Activated T-helper 1 cell treated with anti-CD3 and anti-CD28 coated beads, Interleukin-12 subunit alpha, Interleukin-12 subunit beta, Interleukin-2, Interleukin-4 antibody, amounts not matched to agents 30 ng/mL and 10 ng/mL and 1 ng/mL, durations not matched to agents 14 hours and 24 hours and 36 hours (primary cell): ENCODE results near the gene SYT1. TPM values are rescaled to one million over a fixed set of nuclear protein-coding genes. Genes with fewer than 3 reads are reported as not detected.
"Not testable (repeated sequence)": the region's sequence is repeated elsewhere in the genome, so short reads cannot be mapped to it uniquely, and the experiment has no call there.

ENCODE experiments used
- DNase-seq: peaks from one replicate; pipeline ENCODE4 v3.0.0; 2021; ENCODE audit warnings: low spot score
- H3K27ac Mint-ChIP-seq: one replicate; pipeline ENCODE4 v1.8.0; 2021; ENCODE audit warnings: mild to moderate bottlenecking, mixed read lengths
- H3K27me3 Mint-ChIP-seq: one replicate; pipeline ENCODE4 v1.8.0; 2022; ENCODE audit warnings: mild to moderate bottlenecking, moderate library complexity, mixed read lengths; ENCODE audit not compliant: insufficient read depth
- H3K36me3 Mint-ChIP-seq: one replicate; pipeline ENCODE4 v1.8.0; 2021; ENCODE audit warnings: low read depth, mixed read lengths
- H3K4me1 Mint-ChIP-seq: one replicate; pipeline ENCODE4 v1.8.0; 2021; ENCODE audit warnings: low read depth, mixed read lengths
- H3K4me3 Mint-ChIP-seq: one replicate; pipeline ENCODE4 v1.8.0; 2021; ENCODE audit warnings: mild to moderate bottlenecking, moderate library complexity, mixed read lengths
- H3K9me3 Mint-ChIP-seq: one replicate; pipeline ENCODE4 v1.8.0; 2021; ENCODE audit warnings: mixed read lengths
- intact Hi-C: fragments of 100-400 bp; cut with micrococcal nuclease; formaldehyde crosslinking; loops from one replicate; pipeline ENCODE4 v1.15.1; 2024
- total RNA-seq: library from RNA; stranded (reverse); gene quantifications from 2 replicates; pipeline ENCODE4 v1.2.3, GENCODE V29; 2022

SYT1 gene
- total RNA-seq, 1 donor from 2014 or later: not detected

DNA sequence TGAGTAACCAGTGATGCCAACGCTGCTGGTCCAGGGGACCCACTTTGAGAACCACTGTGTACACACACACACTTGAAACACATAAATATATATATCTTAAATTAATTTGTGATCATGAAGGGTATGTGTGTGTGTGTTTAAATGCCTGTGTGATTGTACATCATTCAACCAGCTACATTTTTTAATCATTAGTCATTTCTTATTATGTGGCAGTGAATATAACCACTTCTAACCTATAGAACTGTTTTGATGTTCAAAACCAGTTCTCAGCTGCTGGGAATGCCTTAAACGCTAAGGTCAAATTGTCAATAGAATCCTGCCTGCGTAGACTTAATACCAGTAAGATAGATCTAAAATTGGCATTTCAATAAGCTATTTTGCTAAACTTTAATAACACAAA is 330.0 kb downstream of the SYT1 start:
- intact Hi-C loops: no loop called here
- Mint-ChIP-seq H3K27me3 (no peaks in the 10 kb centered on the region), H3K27ac (no peak overlapping the region), H3K9me3 (peaks cover 3% of the 10 kb centered on the region), H3K36me3 (no peaks in the 10 kb centered on the region), H3K4me3 (no peak overlapping the region), H3K4me1 (no peaks in the 10 kb centered on the region)
- DNase-seq: no peak

DNA sequence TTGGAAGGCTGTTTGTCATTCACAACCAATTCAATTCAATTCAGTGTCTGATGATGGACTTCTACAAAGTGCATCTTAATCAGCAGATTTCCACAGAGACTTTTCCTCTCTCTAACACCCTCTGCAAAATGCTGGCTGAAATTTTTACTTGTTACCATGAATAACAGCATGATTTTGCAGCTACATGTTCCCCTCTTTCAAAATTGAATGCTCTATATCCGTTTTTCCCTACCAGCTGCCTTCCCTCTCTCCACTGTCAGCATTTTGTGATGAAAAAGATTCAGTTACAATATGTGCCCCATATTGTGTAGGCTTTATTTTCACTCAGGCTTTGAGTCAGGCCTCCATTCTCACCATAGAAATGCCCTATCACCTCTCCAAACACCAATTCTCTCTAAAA is 334.6 kb downstream of the SYT1 start:
- Mint-ChIP-seq H3K36me3 (no peaks in the 10 kb centered on the region), H3K4me3 (no peak overlapping the region), H3K27me3 (no peaks in the 10 kb centered on the region), H3K4me1 (no peaks in the 10 kb centered on the region), H3K9me3 (no peaks in the 10 kb centered on the region), H3K27ac (no peak overlapping the region)
- DNase-seq: no peak
- intact Hi-C loops: no loop called here

DNA sequence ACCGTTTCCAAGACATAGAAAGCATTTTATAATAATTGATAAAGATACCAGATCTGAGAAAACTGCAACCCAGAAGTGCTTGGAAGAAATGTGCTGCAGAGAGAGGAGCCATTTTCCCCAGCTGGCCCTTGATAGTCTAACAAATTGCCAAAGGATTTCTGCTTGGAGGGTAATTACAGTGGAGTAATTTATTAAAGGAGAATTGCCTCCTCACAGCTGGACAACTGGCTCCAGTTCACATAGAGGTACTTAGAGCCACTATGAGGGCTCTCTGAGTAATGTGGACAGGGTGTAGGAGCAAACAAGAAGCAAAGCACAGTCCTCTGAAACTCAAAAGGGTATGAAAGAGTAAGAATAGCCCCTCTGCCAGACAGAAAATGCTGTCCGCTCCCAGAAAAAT is 335.6 kb downstream of the SYT1 start:
- intact Hi-C loops: no loop called here
- no peaks in the 10 kb centered on the region for H3K4me1 Mint-ChIP-seq
- H3K27me3 Mint-ChIP-seq: no peaks in the 10 kb centered on the region
- H3K27ac Mint-ChIP-seq: no peak overlapping the region
- H3K4me3 Mint-ChIP-seq: no peak overlapping the region
- no peaks in the 10 kb centered on the region for H3K9me3 Mint-ChIP-seq
- H3K36me3 Mint-ChIP-seq: no peaks in the 10 kb centered on the region
- DNase-seq: no peak

DNA sequence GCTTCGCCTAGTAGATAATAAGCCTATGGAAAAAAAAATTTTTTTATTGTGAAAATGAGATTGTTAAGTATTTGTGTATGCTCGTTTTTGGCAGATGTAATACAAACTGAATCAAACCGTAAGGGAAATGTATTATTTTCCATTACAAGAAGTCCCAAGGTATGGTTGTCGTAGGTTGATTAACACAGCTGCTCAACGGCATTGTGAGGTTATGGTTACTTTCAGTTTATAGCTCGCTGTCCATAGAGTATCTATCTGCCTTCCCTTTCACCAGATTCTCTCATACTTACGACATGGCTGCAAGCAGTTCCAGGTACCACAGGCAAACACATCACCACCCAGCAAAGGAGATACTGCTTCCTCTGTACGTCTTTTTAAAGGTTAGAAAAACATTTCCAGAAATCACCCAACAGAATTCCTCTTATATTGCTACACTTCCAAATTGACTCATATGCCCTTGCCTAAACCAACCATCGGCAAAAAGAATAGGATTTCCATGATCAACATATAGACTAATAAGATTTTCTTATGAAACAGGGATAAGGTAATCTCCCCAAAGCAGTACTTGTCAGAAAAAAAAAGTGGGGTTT is 338.6 kb downstream of the SYT1 start:
- no peaks in the 10 kb centered on the region for H3K4me1 Mint-ChIP-seq
- H3K36me3 Mint-ChIP-seq: no peaks in the 10 kb centered on the region
- DNase-seq: no peak
- intact Hi-C loops: no loop called here
- H3K27me3 Mint-ChIP-seq: no peaks in the 10 kb centered on the region
- no peak overlapping the region for H3K27ac Mint-ChIP-seq
- no peak overlapping the region for H3K4me3 Mint-ChIP-seq
- no peaks in the 10 kb centered on the region for H3K9me3 Mint-ChIP-seq

DNA sequence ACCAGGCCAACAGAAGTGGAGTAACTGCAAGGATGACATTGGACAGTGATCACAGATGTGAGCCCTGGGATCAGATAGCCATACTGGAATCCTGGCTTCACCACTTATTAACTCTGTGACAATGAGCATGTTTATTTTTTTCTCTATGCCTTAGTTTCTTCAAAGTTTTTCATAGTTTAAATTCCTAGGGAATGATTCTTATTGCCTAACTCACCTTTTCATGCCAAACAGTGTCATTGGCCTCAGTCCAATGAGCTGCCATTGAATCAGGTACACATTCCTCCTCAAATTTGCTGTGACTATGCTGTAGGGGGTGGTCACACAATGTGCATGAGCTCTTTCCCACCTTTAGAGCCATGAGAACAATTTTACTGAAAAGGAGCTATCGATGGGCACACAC is 342.3 kb downstream of the SYT1 start:
- Mint-ChIP-seq H3K4me3 (no peak overlapping the region), H3K9me3 (peaks cover 3% of the 10 kb centered on the region), H3K36me3 (no peaks in the 10 kb centered on the region), H3K27me3 (no peaks in the 10 kb centered on the region), H3K4me1 (no peaks in the 10 kb centered on the region), H3K27ac (no peak overlapping the region)
- intact Hi-C loops: no loop called here
- no peak for DNase-seq

DNA sequence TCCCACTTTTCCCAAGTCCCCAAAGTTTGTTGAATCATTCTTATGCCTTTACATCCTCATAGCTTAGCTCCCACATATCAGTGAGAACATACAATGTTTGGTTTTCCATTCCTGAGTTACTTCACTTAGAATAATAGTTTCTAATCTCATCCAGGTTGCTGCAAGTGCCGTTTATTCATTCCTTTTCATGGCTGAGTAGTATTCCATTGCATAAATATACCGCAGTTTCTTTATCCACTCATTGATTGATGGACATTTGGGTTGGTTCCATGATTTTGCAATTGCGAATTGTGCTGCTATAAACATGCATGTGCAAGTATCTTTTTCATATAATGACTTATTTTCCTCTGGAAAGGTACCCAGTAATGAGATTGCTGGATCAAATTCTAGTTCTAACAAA is 345.8 kb downstream of the SYT1 start:
- H3K4me1 Mint-ChIP-seq, H3K36me3 Mint-ChIP-seq, H3K27me3 Mint-ChIP-seq: not testable (repeated sequence)

DNA sequence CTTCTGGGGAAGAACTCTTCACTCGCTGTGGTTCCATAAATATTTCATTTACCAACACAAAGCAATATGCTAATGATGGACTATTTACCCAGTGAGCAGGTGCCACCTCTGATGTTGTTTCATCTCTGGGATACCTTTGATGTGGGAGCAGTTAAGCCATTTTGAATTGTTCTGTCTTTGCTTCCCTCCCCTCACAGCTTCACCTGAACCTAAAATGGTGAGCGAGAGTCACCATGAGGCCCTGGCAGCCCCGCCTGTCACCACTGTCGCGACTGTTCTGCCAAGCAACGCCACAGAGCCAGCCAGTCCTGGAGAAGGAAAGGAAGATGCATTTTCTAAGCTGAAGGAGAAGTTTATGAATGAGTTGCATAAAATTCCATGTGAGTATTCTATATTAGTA is 352.7 kb downstream of the SYT1 start:
- no peak overlapping the region for H3K27ac Mint-ChIP-seq
- intact Hi-C loops: no loop called here
- H3K36me3 Mint-ChIP-seq: no peaks in the 10 kb centered on the region
- no peak for DNase-seq
- no peak overlapping the region for H3K4me3 Mint-ChIP-seq
- no peaks in the 10 kb centered on the region for H3K9me3 Mint-ChIP-seq
- H3K27me3 Mint-ChIP-seq: no peaks in the 10 kb centered on the region
- no peaks in the 10 kb centered on the region for H3K4me1 Mint-ChIP-seq

More for the DNA sequence above, 345.8 kb downstream of the SYT1 start:
- DNase-seq, H3K4me3 Mint-ChIP-seq, H3K27ac Mint-ChIP-seq, H3K9me3 Mint-ChIP-seq, intact Hi-C loops: not testable (repeated sequence)

DNA sequence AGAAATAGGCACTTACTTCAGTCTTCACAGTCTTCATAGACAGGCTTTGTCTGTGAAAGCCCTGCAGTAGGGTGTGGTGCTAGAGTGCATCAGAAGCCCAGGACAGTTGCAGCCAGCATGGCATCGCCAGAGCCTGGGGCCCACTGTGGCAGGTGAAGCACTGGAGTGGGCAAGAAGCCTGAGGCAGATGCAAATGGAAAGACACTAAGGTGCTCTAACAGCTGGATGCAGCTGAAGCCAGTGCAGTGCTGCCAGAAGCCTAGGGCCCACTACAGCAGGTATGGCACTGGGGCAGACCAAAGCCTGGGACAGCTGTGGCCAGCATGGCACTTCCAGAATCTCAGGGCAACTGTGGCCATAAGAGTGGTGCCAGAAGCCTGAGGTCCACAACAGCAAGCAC is 358.6 kb downstream of the SYT1 start:
- Mint-ChIP-seq H3K4me3 (no peak overlapping the region), H3K4me1 (no peaks in the 10 kb centered on the region), H3K27me3 (no peaks in the 10 kb centered on the region), H3K36me3 (no peaks in the 10 kb centered on the region), H3K27ac (no peak overlapping the region), H3K9me3 (peaks cover 8% of the 10 kb centered on the region)
- DNase-seq: no peak
- intact Hi-C loops: no loop called here

DNA sequence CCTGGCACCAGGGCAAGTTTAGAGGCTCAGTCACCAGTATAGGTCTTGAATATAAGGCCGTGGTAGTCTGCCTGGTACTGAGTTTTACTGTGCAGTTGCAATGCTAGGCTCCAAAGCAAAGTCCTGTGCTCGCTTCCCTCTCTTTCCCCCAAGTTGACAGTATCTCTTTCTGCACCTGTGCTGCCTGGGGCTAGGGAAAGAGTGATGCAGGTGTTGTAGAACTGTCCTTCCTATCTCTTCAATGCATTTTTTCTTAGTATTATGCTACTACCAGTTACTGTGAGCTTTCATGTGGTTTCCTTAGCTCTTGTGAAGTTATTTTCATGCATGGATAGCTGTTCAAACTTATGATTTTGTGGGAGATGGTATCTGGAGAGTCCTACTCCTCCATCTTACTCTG is 359.2 kb downstream of the SYT1 start:
- Mint-ChIP-seq H3K27me3 (no peaks in the 10 kb centered on the region), H3K36me3 (no peaks in the 10 kb centered on the region), H3K27ac (no peak overlapping the region), H3K9me3 (peaks cover 8% of the 10 kb centered on the region), H3K4me1 (no peaks in the 10 kb centered on the region), H3K4me3 (no peak overlapping the region)
- intact Hi-C loops: no loop called here
- no peak for DNase-seq

DNA sequence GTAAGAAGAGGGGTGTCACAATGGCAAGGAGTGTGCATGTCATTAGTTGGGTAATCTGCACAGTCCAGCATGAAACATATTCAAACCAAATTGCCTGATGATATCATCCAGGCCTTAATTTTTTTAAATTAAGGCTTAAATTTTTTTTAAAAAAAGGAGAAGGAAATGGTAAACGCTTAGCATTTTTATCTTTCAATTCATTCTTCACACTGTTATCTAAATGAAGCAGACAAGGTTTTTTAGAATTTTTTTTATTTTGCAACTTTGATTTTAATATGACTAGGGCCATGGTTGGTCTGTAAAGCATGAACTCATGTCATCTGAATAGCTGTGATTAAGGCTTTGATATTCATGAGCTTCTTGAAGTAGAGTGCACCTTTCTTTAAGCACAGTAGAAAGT is 362.5 kb downstream of the SYT1 start:
- H3K4me3 Mint-ChIP-seq: no peak overlapping the region
- no peak overlapping the region for H3K27ac Mint-ChIP-seq
- H3K36me3 Mint-ChIP-seq: no peaks in the 10 kb centered on the region
- H3K27me3 Mint-ChIP-seq: no peaks in the 10 kb centered on the region
- no peaks in the 10 kb centered on the region for H3K4me1 Mint-ChIP-seq
- intact Hi-C loops: no loop called here
- no peak for DNase-seq
- H3K9me3 Mint-ChIP-seq: peaks cover 8% of the 10 kb centered on the region

DNA sequence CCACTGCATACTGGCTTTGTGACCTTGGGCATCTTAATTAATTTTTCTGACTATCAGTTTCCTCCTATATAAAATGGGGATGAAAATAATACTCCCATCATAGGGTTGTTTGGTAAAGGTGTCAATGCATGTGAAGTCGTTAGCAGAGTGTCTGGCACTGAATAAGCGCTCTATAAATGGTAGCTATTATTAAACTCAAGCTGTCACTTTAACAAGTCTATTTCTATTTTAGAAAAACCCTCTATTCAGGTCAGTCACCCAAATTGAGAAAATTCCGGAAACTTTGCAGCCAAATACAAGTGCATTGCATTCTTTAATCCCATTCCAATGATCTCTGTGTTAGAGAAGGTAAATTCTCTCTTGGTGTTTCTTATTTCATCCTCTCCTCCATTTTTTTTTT is 363.1 kb downstream of the SYT1 start:
- Mint-ChIP-seq H3K36me3 (no peaks in the 10 kb centered on the region), H3K27ac (no peak overlapping the region), H3K4me3 (no peak overlapping the region), H3K9me3 (peaks cover 5% of the 10 kb centered on the region), H3K4me1 (no peaks in the 10 kb centered on the region), H3K27me3 (no peaks in the 10 kb centered on the region)
- no peak for DNase-seq
- intact Hi-C loops: no loop called here

DNA sequence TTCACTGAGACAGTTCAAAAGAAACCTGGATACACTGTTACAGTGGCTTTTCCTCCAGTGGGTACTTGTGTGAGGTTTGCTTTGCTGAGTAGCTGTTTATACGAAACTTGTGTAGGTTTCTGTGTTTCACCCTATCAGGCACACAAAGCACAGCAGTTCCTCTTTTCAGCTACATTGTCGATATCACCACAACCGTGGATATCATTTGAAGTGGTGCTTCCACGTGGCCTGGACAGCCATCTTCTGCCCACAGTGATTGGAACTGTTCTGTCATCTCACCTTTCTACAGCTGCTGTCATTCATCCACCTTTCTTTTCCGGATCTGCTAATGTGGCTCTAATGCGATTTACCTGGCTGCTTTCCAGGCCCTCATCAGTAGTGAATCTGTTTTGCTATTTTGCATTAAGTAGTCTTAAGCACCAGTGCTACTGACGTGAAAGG is 368.8 kb downstream of the SYT1 start:
- no peaks in the 10 kb centered on the region for H3K27me3 Mint-ChIP-seq
- H3K4me3 Mint-ChIP-seq: no peak overlapping the region
- no peaks in the 10 kb centered on the region for H3K4me1 Mint-ChIP-seq
- intact Hi-C loops: no loop called here
- H3K27ac Mint-ChIP-seq: no peak overlapping the region
- H3K9me3 Mint-ChIP-seq: no peaks in the 10 kb centered on the region
- no peaks in the 10 kb centered on the region for H3K36me3 Mint-ChIP-seq
- no peak for DNase-seq

DNA sequence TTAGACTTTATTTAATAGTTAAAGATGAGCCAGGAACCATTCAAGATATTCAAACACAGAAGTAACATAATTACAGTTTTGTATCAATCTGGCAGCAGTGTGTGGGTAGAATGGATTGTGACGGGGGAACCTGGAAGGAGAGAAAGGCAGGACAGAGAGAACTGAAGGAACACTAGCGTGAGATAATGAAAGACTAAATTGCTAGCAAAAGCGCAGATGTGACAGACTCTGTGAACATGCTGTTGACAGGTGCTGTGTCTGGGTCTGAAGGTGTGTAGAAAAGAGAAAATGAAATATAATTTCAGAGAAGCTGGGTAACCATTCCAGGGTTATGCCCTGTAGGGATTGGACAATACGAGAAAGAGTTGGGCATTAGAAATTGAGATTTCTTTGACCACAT is 372.3 kb downstream of the SYT1 start:
- Mint-ChIP-seq H3K4me1 (no peaks in the 10 kb centered on the region), H3K27me3 (no peaks in the 10 kb centered on the region), H3K36me3 (no peaks in the 10 kb centered on the region), H3K27ac (no peak overlapping the region), H3K9me3 (no peaks in the 10 kb centered on the region), H3K4me3 (no peak overlapping the region)
- no peak for DNase-seq
- intact Hi-C loops: no loop called here

DNA sequence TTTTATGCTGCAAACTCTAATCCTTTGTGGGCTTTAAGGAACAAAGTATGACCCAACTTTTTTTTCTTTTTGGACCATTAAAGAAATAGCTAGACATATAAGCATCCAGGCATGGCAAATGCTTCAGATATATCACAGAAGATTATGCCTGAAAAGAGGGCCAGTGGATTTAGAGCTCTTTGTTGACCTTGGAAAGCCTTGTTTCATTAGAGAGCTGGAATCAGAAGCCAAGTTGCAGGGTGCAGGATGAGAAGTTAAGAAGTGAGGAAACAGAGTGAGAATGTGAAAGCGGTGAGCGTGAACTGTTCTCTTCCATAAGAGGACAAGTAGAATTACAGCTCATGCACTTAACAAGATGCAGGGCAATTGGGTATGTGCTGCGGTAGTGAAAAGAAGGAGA is 373.7 kb downstream of the SYT1 start:
- no peak overlapping the region for H3K27ac Mint-ChIP-seq
- H3K4me1 Mint-ChIP-seq: no peaks in the 10 kb centered on the region
- no peaks in the 10 kb centered on the region for H3K27me3 Mint-ChIP-seq
- no peak for DNase-seq
- peaks cover 3% of the 10 kb centered on the region for H3K9me3 Mint-ChIP-seq
- no peak overlapping the region for H3K4me3 Mint-ChIP-seq
- H3K36me3 Mint-ChIP-seq: no peaks in the 10 kb centered on the region
- intact Hi-C loops: no loop called here
